Mucosa of rectum (tissue), 2 donors: ENCODE results near the gene CUTC.
A peak's percentile ranks its signal among the peaks of the same experiment; 100 is the strongest.
"Not testable (repeated sequence)": the region's sequence is repeated elsewhere in the genome, so short reads cannot be mapped to it uniquely, and the experiment has no call there.

ENCODE experiments used
- H3K27ac ChIP-seq, 2 donors: one replicate each; pipeline ENCODE4 v1.7.0; 2013; ENCODE audit warnings: inconsistent platforms in 2 of 2, low read depth in 2 of 2, low read length in 2 of 2
- H3K27me3 ChIP-seq, 2 donors: one replicate each; pipeline ENCODE4 v1.7.0; 2013; ENCODE audit warnings: low read length in 2 of 2; ENCODE audit not compliant: control insufficient read depth in 2 of 2, insufficient read depth in 2 of 2
- H3K36me3 ChIP-seq, 2 donors: one replicate each; pipeline ENCODE4 v1.7.0; 2013; ENCODE audit warnings: low read length in 2 of 2; ENCODE audit not compliant: control insufficient read depth in 2 of 2, insufficient read depth in 2 of 2
- H3K4me1 ChIP-seq, 2 donors: one replicate each; pipeline ENCODE4 v1.7.0; 2013; ENCODE audit warnings: low read length in 2 of 2, mild to moderate bottlenecking in 1 of 2; ENCODE audit not compliant: control insufficient read depth in 2 of 2, insufficient read depth in 2 of 2
- H3K4me3 ChIP-seq, 2 donors: one replicate each; pipeline ENCODE4 v1.7.0; 2013; ENCODE audit warnings: low read length in 2 of 2
- H3K9ac ChIP-seq, 2 donors: one replicate each; pipeline ENCODE4 v1.7.0; 2013; ENCODE audit warnings: low read length in 2 of 2, low read depth in 1 of 2, mild to moderate bottlenecking in 1 of 2
- H3K9me3 ChIP-seq, 2 donors: one replicate each; pipeline ENCODE4 v1.7.0; 2013; ENCODE audit warnings: low read length in 2 of 2; ENCODE audit not compliant: control insufficient read depth in 2 of 2
- donor health status: healthy.
- donor health status: Normal muscosa, but diverticular disease.

The CUTC gene

DNA sequence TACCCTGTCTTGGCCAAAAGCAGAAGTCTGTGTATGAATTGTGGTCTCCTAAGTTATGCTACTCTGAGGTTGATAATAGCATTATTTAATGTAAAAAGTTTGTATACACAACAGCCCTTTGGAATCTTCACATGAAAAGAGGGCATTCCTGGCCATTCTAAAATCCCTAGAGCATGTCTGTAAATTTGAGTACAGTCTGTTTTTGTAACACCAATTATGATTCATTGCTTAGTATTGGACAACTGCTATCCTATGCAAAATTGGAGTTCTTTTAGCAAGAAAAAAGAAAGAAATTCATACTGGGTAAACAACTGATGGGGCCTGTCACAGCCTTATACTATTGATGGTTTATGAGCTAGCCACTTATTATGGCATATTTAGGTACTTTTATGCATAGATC lies 10.2 kb downstream of the CUTC start:
- H3K9me3 ChIP-seq = peaks cover 0 to 4% of the 10 kb centered on the region in 2 donors
- H3K36me3 ChIP-seq = peaks cover 40 to 63% of the 10 kb centered on the region in 2 donors
- no peaks in the 10 kb centered on the region for H3K4me1 ChIP-seq
- H3K27ac ChIP-seq = no peak overlapping the region
- no peak overlapping the region for H3K9ac ChIP-seq
- no peak overlapping the region for H3K4me3 ChIP-seq
- H3K27me3 ChIP-seq = no peaks in the 10 kb centered on the region

DNA sequence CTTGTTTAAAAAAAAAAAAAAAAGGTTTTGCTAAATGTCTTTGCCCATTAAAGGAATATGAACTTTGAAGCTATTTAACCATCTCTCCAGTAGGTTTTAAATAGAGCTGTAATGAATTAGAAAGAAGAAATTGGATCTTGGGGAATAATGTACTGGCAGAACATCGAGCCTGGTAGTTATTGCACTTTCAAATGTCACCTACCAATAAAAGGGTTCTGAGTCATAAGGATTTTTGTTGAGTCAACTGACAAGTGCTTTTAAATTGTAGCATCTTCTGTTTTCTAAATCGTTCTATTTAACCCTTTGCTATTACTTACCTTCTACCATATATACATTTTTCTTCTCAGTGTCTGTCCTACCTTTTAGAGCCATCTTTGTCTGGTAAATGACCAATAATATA lies 10.7 kb downstream of the CUTC start:
- H3K9ac ChIP-seq = no peak overlapping the region
- H3K36me3 ChIP-seq = peaks cover 45 to 64% of the 10 kb centered on the region in 2 donors
- H3K9me3 ChIP-seq = peaks cover 0 to 4% of the 10 kb centered on the region in 2 donors
- H3K27ac ChIP-seq = no peak overlapping the region
- no peak overlapping the region for H3K4me3 ChIP-seq
- no peaks in the 10 kb centered on the region for H3K27me3 ChIP-seq
- H3K4me1 ChIP-seq = no peaks in the 10 kb centered on the region

DNA sequence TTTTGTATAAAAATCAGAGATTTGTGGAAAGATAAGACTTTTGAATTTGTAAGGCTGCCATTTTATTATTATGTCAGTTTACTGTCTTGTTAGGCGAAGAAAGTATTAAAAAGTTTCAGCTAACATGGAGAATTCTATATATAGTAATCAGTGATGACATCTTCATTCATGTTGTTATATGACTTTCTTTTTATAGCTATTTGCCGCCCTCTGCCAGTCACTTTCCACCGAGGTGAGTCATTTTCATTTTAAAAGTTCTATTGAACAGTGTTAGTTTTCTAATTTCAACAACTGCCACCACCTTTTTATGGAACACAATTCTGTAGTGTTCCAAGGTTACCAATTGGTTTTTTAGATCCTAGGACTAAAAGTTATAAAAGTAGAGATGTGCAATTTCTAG lies 11.8 kb downstream of the CUTC start:
- Histone ChIP-seq H3K4me3 (no peak overlapping the region), H3K27ac (no peak overlapping the region), H3K36me3 (peaks cover 54 to 67% of the 10 kb centered on the region in 2 donors), H3K4me1 (no peaks in the 10 kb centered on the region), H3K9ac (no peak overlapping the region), H3K27me3 (no peaks in the 10 kb centered on the region), H3K9me3 (peaks cover 0 to 4% of the 10 kb centered on the region in 2 donors)

DNA sequence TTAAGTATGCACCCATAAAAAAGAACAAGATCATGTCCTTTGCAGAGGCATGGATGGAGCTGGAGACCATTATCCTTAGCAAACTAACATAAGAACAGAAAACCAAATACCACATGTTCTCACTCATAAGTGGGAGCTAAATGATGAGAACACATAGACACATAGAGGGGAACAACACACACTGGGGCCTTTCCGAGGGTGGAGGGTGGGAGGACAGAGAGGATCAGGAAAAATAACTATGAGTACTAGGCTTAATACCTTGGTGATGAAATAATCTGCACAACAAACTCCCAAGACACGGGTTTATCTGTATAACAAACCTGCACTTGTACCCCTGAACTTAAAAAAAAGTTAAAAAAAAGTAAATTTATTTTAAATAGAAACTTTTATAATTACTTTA lies 14.1 kb downstream of the CUTC start:
- H3K4me1 ChIP-seq, H3K9me3 ChIP-seq, H3K4me3 ChIP-seq, H3K27me3 ChIP-seq, H3K9ac ChIP-seq, H3K27ac ChIP-seq: not testable (repeated sequence)
- H3K36me3 ChIP-seq = peaks cover 42 to 55% of the 10 kb centered on the region in 2 donors

DNA sequence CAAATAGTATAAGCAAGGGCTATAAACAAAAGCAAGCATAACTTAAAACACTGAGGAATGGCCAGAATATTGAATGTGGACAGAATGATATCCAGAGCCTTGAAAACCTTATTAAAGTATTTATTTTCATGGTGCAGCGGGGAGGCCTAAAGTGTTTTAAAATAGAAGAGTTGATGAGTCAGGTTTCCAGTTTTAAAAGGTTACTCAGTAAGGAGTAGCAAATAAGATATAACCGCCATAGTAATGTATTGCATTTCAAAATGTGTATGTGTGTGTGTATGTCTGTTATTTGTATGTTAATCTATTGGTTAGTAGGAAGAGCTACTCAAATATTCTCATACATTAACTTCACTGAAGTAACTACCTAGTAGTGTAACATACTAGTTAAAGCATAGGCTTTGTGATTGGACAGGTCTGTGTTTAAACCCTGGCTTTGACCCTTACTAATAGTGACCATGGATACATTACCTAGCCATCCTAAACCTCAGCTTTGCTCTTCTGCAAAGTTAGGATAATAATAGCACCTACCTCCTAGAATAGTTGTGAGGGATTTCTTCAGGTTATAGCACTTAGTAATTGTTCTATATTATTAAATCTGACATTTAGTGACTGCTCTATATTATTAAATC lies 16.9 kb downstream of the CUTC start:
- Histone ChIP-seq H3K9ac (no peak overlapping the region), H3K36me3 (peaks cover 33 to 44% of the 10 kb centered on the region in 2 donors), H3K4me3 (no peak overlapping the region)

DNA sequence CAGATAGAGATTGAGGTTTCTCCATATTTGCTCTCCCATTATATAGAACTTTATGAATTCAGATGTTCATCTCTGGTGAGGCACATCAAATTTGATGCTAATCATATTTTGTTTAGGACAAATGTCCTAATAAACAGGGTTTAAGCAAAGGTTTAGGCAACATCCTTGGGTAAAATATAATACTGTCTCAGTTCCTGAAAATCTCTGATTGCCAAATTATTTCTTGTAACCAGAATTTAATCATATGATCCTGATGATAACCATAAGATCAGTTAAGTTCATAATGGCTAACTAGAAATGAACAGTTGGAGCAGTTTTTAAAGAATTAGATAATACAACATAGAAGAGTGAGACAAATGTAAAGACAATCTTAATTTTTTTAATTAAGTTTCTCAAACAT lies 18.6 kb downstream of the CUTC start:
- H3K9me3 ChIP-seq = no peaks in the 10 kb centered on the region
- no peaks in the 10 kb centered on the region for H3K4me1 ChIP-seq
- no peak overlapping the region for H3K27ac ChIP-seq
- no peak overlapping the region for H3K9ac ChIP-seq
- H3K27me3 ChIP-seq = no peaks in the 10 kb centered on the region
- peaks cover 36 to 47% of the 10 kb centered on the region in 2 donors for H3K36me3 ChIP-seq
- H3K4me3 ChIP-seq = no peak overlapping the region

More for the DNA sequence above, 16.9 kb downstream of the CUTC start:
- no peak overlapping the region for H3K27ac ChIP-seq
- H3K4me1 ChIP-seq = no peaks in the 10 kb centered on the region
- H3K9me3 ChIP-seq = no peaks in the 10 kb centered on the region
- H3K27me3 ChIP-seq = no peaks in the 10 kb centered on the region

DNA sequence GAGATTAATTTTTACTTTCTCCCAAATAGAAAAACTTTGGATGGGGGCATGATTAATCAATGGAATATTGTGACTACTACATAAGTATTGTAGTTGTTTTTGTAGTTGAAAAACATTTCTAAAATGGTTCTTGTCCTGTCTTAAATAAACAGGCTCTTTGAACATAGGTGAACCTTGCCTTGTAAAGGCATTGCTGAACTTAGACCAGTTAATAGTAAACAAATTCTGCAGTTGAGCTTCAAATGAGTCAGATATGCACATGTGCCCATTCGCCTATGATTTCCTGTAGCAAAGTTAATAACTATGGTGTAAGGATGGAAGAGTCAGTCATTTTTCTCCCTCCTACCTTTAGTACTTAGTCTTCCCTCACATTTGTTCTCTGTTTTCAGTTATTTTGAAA lies 22.6 kb downstream of the CUTC start:
- Histone ChIP-seq H3K9me3 (no peaks in the 10 kb centered on the region), H3K9ac (no peak overlapping the region), H3K27me3 (no peaks in the 10 kb centered on the region), H3K4me1 (no peaks in the 10 kb centered on the region), H3K36me3 (peaks cover 29 to 56% of the 10 kb centered on the region in 2 donors), H3K27ac (no peak overlapping the region), H3K4me3 (no peak overlapping the region)

DNA sequence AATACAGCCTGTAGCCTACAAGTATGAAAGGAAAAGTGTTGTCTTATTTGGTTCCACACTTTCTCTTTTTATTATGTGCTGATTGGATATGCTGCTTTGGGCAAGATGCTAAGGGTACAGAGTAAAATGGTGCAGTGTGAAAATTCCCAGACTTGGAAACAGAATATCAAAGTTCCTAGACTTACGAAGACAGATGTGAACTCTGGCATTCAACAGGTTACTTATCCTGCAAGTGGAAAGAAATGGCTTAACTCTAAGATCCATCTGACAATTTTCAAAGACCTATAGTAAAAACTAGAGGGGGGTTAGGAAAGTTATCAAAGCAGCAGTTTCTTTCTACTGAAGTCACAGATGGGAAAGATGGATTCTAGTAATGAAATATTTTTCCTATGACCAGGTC lies 24.1 kb downstream of the CUTC start:
- no peak overlapping the region for H3K4me3 ChIP-seq
- H3K9me3 ChIP-seq = no peaks in the 10 kb centered on the region
- H3K27me3 ChIP-seq = no peaks in the 10 kb centered on the region
- H3K36me3 ChIP-seq = peaks cover 35 to 57% of the 10 kb centered on the region in 2 donors
- no peaks in the 10 kb centered on the region for H3K4me1 ChIP-seq
- no peak overlapping the region for H3K27ac ChIP-seq
- H3K9ac ChIP-seq = no peak overlapping the region

DNA sequence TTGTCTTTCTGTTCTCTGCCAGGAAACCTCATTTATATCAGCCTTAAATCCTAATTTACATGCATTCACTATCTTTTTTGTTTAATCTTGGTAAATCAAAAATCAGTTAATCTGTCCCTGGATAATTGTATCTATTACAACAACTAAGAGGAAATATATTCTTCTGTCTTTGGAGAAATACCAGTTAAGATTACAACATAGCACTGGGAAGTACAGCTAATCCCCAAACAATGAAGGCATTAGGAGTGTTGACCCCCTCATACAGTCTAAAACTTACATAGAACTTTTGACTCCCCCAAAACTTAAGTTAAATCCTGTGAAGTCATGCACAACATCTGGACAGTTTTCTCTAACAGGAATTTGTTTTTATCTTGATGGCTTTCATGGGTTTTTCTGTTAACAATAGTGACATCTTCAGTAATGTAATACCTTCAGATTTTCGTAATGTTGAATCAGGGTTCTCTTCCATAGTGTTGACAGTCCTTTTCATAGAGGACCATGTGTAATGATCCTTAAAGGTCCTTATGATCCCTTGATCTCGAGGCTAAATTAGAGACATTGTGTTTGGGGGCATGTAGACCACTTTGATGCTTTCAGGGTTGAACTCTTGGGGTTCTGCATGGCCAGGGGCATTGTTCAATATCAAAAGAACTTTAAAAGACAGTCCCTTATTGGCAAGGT lies 26.3 kb downstream of the CUTC start:
- Histone ChIP-seq H3K9me3 (no peaks in the 10 kb centered on the region), H3K36me3 (peaks cover 28 to 48% of the 10 kb centered on the region in 2 donors), H3K9ac (no peak overlapping the region), H3K27ac (peak overlapping the region in 1 of 2 donors; percentile 7), H3K4me1 (no peaks in the 10 kb centered on the region), H3K27me3 (no peaks in the 10 kb centered on the region), H3K4me3 (no peak overlapping the region)

DNA sequence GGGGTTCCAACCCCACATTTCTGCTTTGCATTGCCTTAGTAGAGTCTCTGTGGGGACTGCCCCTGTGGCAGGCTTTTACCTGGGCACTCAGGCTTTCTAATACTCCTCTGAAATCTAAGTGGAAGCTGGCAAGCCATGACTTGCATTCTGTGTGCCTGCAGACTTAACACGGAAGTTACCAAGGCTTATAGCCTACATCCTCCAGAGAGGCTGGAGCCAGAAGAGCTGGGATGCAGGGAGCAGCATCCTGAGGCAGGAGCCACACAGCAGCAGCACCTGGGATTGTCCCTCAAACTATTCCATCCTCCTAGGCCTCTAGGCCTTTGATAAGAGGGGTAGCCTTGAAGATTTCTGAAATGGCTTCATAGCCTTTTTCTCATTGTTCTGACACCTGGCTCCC lies 28.3 kb downstream of the CUTC start:
- no peak overlapping the region for H3K4me3 ChIP-seq
- H3K4me1 ChIP-seq = no peaks in the 10 kb centered on the region
- H3K9me3 ChIP-seq = no peaks in the 10 kb centered on the region
- H3K27ac ChIP-seq = no peak overlapping the region
- H3K27me3 ChIP-seq = no peaks in the 10 kb centered on the region
- peaks cover 22 to 38% of the 10 kb centered on the region in 2 donors for H3K36me3 ChIP-seq
- H3K9ac ChIP-seq = no peak overlapping the region
